Endothelial cell of umbilical vein (primary cell): ENCODE results near the gene CLTB. TPM values are rescaled to one million over a fixed set of nuclear protein-coding genes. Genes with fewer than 3 reads are reported as not detected.

Experiments used
- BruUV-seq: library from RNA; stranded (reverse); fragments of 400-500 nt; replicated peaks from 2 replicates; lab custom pipeline; 2021; lab: Mats Ljungman, UMichigan
- CTCF ChIA-PET: fragments of 300-600, 350-600 bp; sonication (Branson Sonifier 250); formaldehyde crosslinking; loops from one replicate; lab custom pipeline; 2021; ENCODE audit warnings: antibody characterized with exemption, inconsistent platforms; lab: Charles Lee
- POLR2A ChIA-PET: fragments of 300-600, 350-600 bp; sonication (Branson Sonifier 250); formaldehyde crosslinking; loops from one replicate; lab custom pipeline; 2021; ENCODE audit warnings: antibody characterized with exemption, inconsistent platforms; lab: Charles Lee
- DNase-seq: peaks from one replicate; pipeline ENCODE4 v3.0.0-alpha.2; 2011; ENCODE audit warnings: low read depth, low spot score
- FAIRE-seq: peaks from 2 replicates; lab custom pipeline; 2011; peaks lifted over from hg19 to GRCh38; lab: Jason Lieb, UNC
- H2AFZ ChIP-seq: 2 replicates; pipeline ENCODE4 v1.6.0; 2012; ENCODE audit warnings: low read depth, low read length, control low read depth, inconsistent platforms
- H3K27ac ChIP-seq: 2 replicates; pipeline ENCODE4 v1.5.1; 2011; ENCODE audit warnings: low read depth, mild to moderate bottlenecking, control low read depth, low read length, moderate library complexity; ENCODE audit not compliant: insufficient read depth
- H3K27me3 ChIP-seq, 2 experiments: 2 replicates each; pipeline versions ENCODE4 v1.6.0 to v1.6.1; 2011; ENCODE audit warnings: low read length in 2 of 2, mixed read lengths in 1 of 2; ENCODE audit not compliant: control insufficient read depth in 2 of 2, insufficient read depth in 2 of 2
- H3K36me3 ChIP-seq, 2 experiments: 2 replicates in 1 of 2; 3 replicates in 1 of 2; pipeline ENCODE4 v1.5.1; 2011; ENCODE audit warnings: low read length in 2 of 2, mild to moderate bottlenecking in 1 of 2, moderate library complexity in 1 of 2; ENCODE audit not compliant: control insufficient read depth in 2 of 2, insufficient read depth in 2 of 2; ENCODE audit errors: extremely low read depth in 1 of 2
- H3K4me1 ChIP-seq: 3 replicates; pipeline ENCODE4 v1.5.1; 2011; ENCODE audit warnings: mild to moderate bottlenecking, low read length; ENCODE audit not compliant: control insufficient read depth, insufficient read depth; ENCODE audit errors: extremely low read depth
- H3K4me2 ChIP-seq: 2 replicates; pipeline ENCODE4 v1.6.1; 2011; ENCODE audit warnings: low read length, control low read depth, mixed read lengths; ENCODE audit not compliant: insufficient read depth
- H3K4me3 ChIP-seq, 3 experiments: fragments of 200-600 bp in 1 of 3; sonication (generic), shearing (Covaris generic) in 1 of 3; replicated peaks in 1 of 3; 2 replicates each; pipeline ENCODE4 v1.5.1; 2011 to 2016; ENCODE audit warnings: control low read depth in 3 of 3, low read length in 3 of 3, mild to moderate bottlenecking in 2 of 3, inconsistent platforms in 1 of 3, low read depth in 1 of 3, moderate library complexity in 1 of 3; ENCODE audit not compliant: insufficient read depth in 1 of 3
- H3K79me2 ChIP-seq: 2 replicates; pipeline ENCODE4 v1.6.0; 2012; ENCODE audit warnings: low read length, inconsistent platforms; ENCODE audit not compliant: control insufficient read depth, insufficient read depth
- H3K9ac ChIP-seq: replicated peaks from 2 replicates; pipeline ENCODE3; 2011; ENCODE audit warnings: low read length, control low read depth; ENCODE audit not compliant: insufficient read depth; ENCODE audit errors: extremely low read depth
- H3K9me1 ChIP-seq: replicated peaks from 3 replicates; pipeline ENCODE4 v1.6.0; 2011; ENCODE audit warnings: mild to moderate bottlenecking, low read length; ENCODE audit not compliant: control insufficient read depth, insufficient read depth; ENCODE audit errors: extremely low read depth
- H3K9me3 ChIP-seq: replicated peaks from 2 replicates; pipeline ENCODE4 v1.5.1; 2012; ENCODE audit warnings: low read length, inconsistent platforms; ENCODE audit not compliant: control insufficient read depth, insufficient read depth
- H4K20me1 ChIP-seq: replicated peaks from 2 replicates; pipeline ENCODE3; 2011; ENCODE audit warnings: mild to moderate bottlenecking, low read length; ENCODE audit not compliant: control insufficient read depth, insufficient read depth; ENCODE audit errors: extremely low read depth
- CTCF ChIP-seq, 2 donors: IDR thresholded peaks; 1 replicate in 1 of 2; 2 replicates in 1 of 2; pipeline ENCODE4 v1.5.1; 2011; ENCODE audit warnings: low read length in 2 of 2, mild to moderate bottlenecking in 2 of 2, moderate library complexity in 2 of 2, control low read depth in 1 of 2, inconsistent platforms in 1 of 2, low read depth in 1 of 2; ENCODE audit not compliant: insufficient read depth in 1 of 2; ENCODE audit errors: extremely low read depth in 1 of 2
- EZH2 ChIP-seq: IDR thresholded peaks from 2 replicates; pipeline ENCODE4 v1.6.1; 2012; ENCODE audit warnings: borderline replicate concordance, low read depth, mild to moderate bottlenecking, moderate library complexity, low read length, inconsistent platforms; ENCODE audit not compliant: severe bottlenecking
- FOS ChIP-seq: IDR thresholded peaks from 2 replicates; pipeline ENCODE4 v1.6.1; 2011; ENCODE audit warnings: mild to moderate bottlenecking, low read length, moderate library complexity, borderline replicate concordance; ENCODE audit not compliant: insufficient read depth
- GATA2 ChIP-seq: IDR thresholded peaks from 2 replicates; pipeline ENCODE4 v1.7.0; 2011; ENCODE audit warnings: low read depth, mild to moderate bottlenecking, moderate library complexity, mixed read lengths, low read length; ENCODE audit not compliant: insufficient read length, insufficient read depth
- JUN ChIP-seq: IDR thresholded peaks from 2 replicates; pipeline ENCODE4 v1.6.1; 2011; ENCODE audit warnings: borderline replicate concordance, low read depth; ENCODE audit not compliant: insufficient read length, insufficient read depth
- MAX ChIP-seq: IDR thresholded peaks from 2 replicates; pipeline ENCODE4 v1.6.1; 2011; ENCODE audit not compliant: insufficient read depth, insufficient read length
- MYC ChIP-seq: IDR thresholded peaks from one replicate; pipeline ENCODE4 v1.6.1; 2011; ENCODE audit warnings: mild to moderate bottlenecking, low read depth, low read length
- POLR2A ChIP-seq: IDR thresholded peaks from 2 replicates; pipeline ENCODE4 v1.6.1; 2012; ENCODE audit warnings: low read depth, mild to moderate bottlenecking, control low read depth, low read length
- POLR2AphosphoS5 ChIP-seq: IDR thresholded peaks from 2 replicates; pipeline ENCODE4 v1.6.1; 2012; ENCODE audit warnings: low read depth, mild to moderate bottlenecking, control low read depth, low read length, moderate library complexity; ENCODE audit not compliant: insufficient read depth
- dilution Hi-C: fragments of 300-500 bp; cut with MboI; formaldehyde crosslinking; loops from one replicate; pipeline ENCODE4 v1.15.0; 2019; ENCODE audit warnings: low sequenced_read_pairs; ENCODE audit not compliant: extremely low pct_ligation_motif_present
- intact Hi-C: fragments of 100-400 bp; cut with micrococcal nuclease; formaldehyde crosslinking; loops from one replicate; pipeline ENCODE4 v1.10.0; 2022
- polyA plus RNA-seq, 4 experiments: library from polyadenylated mRNA; depleted of rRNA in 3 of 4; stranded (reverse) in 3 of 4; unstranded in 1 of 4; fragments of >200 nt; gene quantifications; 2 replicates each; pipeline versions ENCODE4 v1.2.1 to v1.2.3, GENCODE V29; 2011 to 2012; ENCODE audit warnings: missing spikeins in 1 of 4
- total RNA-seq: library from RNA; stranded (reverse); gene quantifications from 2 replicates; pipeline ENCODE4 v1.2.3, GENCODE V29; 2021

CLTB gene
- total and polyA plus RNA-seq, 2 donors (not counting 3 experiments of a cell fraction or from before 2014, with no cell fraction given): 73.2 to 111 TPM

- ChIA-PET CTCF (interaction anchor here (1.6 kb wide), 1 partner anchor 12 kb away, joined by 4 read pairs; the partner anchor contains the start of gene KIAA1191), POLR2A (no interaction called here)
- BruUV-seq: no TSS peak
- H3K4me1 ChIP-seq: no peaks in the 10 kb centered on the region
- intact Hi-C loops: no loop called here
- H3K36me3 ChIP-seq: peaks cover 0 to 15% of the 10 kb centered on the region in 2 experiments
- H3K4me3 ChIP-seq: no peak overlapping the region
- H3K9me1 ChIP-seq: no peaks in the 10 kb centered on the region
- H3K9ac ChIP-seq: no peak overlapping the region
- DNase-seq (no peak), FAIRE-seq (no peak)
- H3K4me2 ChIP-seq: no peak overlapping the region
- H4K20me1 ChIP-seq: no peaks in the 10 kb centered on the region
- H3K79me2 ChIP-seq: no peaks in the 10 kb centered on the region
- H3K27ac ChIP-seq: no peak overlapping the region
- no peaks in the 10 kb centered on the region for H3K9me3 ChIP-seq
- TF ChIP-seq MAX: no peak
- TF ChIP-seq MYC: no peak
- no peak for TF ChIP-seq CTCF (IDR thresholded peaks at IDR 0.05; ENCODE audit: extremely low read depth in 1 of 2, insufficient read depth in 1 of 2, low read depth in 1 of 2, low read length in 2 of 2)
- no peak for TF ChIP-seq FOS
- TF ChIP-seq POLR2AphosphoS5: no peak
- TF ChIP-seq EZH2: no peak
- TF ChIP-seq POLR2A: no peak
- TF ChIP-seq JUN: no peak
- TF ChIP-seq GATA2: no peak
- dilution Hi-C loops: no loop called here
- no peak overlapping the region for H2AFZ ChIP-seq
- no peaks in the 10 kb centered on the region for H3K27me3 ChIP-seq
Measured at GRCh38 chr5:176373100-176373818, 43.1 kb downstream of the CLTB start.
